GM18526 (cell line): Measurements from ENCODE around the gene CEACAM4.

Experiments used
- POLR2A ChIP-seq: IDR thresholded peaks from 3 replicates; pipeline ENCODE4 v1.6.1; 2011; ENCODE audit not compliant: insufficient read length; ENCODE audit errors: extremely low read depth

CEACAM4 gene

DNA sequence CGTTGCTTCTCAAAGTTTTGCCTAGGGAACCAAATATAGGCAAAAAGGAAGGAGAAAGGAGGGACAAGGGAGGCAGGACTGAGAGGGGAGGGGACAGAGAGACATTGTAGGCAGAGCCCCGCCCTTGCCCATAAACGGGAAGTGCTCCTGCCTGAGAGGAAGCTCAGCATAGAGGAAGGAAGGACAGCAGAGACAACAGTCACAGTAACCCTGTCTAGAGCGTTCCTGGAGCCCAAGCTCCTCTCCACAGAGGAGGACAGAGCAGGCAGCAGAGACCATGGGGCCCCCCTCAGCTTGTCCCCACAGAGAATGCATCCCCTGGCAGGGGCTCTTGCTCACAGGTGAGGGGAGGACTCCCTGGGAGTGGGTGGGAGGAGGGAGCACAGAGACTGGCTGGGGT, 50.9 kb downstream of the CEACAM4 start, which contains the start of gene CEACAM21:
Gene CEACAM21, plus strand, starts transcription at position 169 of the 400 bp plus-strand sequence. Its CDS starts 109 bp downstream, at position 278.
- no peak for TF ChIP-seq POLR2A

DNA sequence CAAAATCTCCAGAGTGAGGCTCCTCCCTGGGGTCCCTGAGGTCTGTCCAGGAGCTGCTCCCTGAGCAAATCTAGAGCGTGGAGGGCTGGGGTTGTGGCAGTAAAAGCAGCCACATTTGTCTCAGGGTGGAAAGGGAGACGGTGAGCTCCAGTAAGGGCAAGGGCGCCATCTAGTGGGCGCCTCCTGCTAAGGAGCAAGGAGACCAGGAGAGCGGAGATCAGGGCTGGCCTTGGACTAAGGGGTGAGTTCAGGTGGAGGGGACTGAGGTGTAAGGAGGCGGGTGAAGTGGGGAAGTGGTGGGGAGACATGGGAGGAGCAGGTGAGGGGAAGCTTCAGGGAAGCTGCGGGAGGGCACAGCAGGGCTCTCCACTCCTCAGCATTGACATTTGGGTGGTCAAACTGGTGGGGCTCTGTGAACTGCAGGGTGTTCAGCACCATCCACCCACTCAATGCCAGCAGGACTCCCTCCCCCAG, 56.2 kb downstream of the CEACAM4 start:
- no peak for TF ChIP-seq POLR2A

GRCh38 chr19:41570179-41570578, 56.7 kb downstream of the CEACAM4 start:
- TF ChIP-seq POLR2A = no peak

- no peak for TF ChIP-seq POLR2A
Measured at GRCh38 chr19:41569481-41570150, 57.3 kb downstream of the CEACAM4 start.
